HCT116 (cell line): ENCODE data around the gene ZNF536. TPM values are rescaled to one million over a fixed set of nuclear protein-coding genes. Genes with fewer than 3 reads are reported as not detected.

Experiments
- ATAC-seq: fragments of 200-7000 bp; cut with Tn5 transposase; 2 replicates; pipeline ENCODE4 v1.9.1; 2020; ENCODE audit warnings: mild to moderate bottlenecking, moderate library complexity
- BruUV-seq: library from RNA; stranded (reverse); fragments of 400-500 nt; replicated peaks from 2 replicates; lab custom pipeline; 2021; lab: Mats Ljungman, UMichigan
- CTCF ChIA-PET: fragments of 300-600 bp; sonication (Branson Sonifier 250); formaldehyde crosslinking; loops from one replicate; lab custom pipeline; 2021; ENCODE audit warnings: antibody characterized with exemption; lab: Charles Lee
- POLR2A ChIA-PET: fragments of 300-600, 350-600 bp; sonication (Branson Sonifier 250); formaldehyde crosslinking; loops from one replicate; lab custom pipeline; 2021; ENCODE audit warnings: antibody characterized with exemption; lab: Charles Lee
- RAD21 ChIA-PET, 2 experiments: fragments of 300-600 bp; sonication (Branson Sonifier 250); formaldehyde crosslinking; loops; one replicate each; lab custom pipeline; 2023; ENCODE audit warnings: low total read pairs in 2 of 2; ENCODE audit not compliant: uncharacterized antibody in 2 of 2, unreplicated experiment in 2 of 2, low non-redundant PET in 1 of 2; lab: Charles Lee
- DNase-seq: peaks from one replicate; pipeline ENCODE4 v3.0.0-alpha.2; 2010; ENCODE audit warnings: low read depth, low spot score
- H2AFZ ChIP-seq: fragments of 200-600 bp; shearing (Covaris generic), sonication (generic); 2 replicates; pipeline ENCODE4 v1.6.1; 2017; ENCODE audit warnings: low read depth, mixed run types, mixed read lengths, antibody characterized with exemption, low read length; ENCODE audit not compliant: poor library complexity, severe bottlenecking
- H3K27ac ChIP-seq: 2 replicates; pipeline ENCODE4 v1.5.1; 2012; ENCODE audit warnings: low read depth, low read length
- H3K27me3 ChIP-seq: fragments of 200-600 bp; sonication (generic); 2 replicates; pipeline ENCODE4 v1.6.1; 2016; ENCODE audit warnings: mixed run types, low read length, mixed read lengths; ENCODE audit not compliant: insufficient read depth
- H3K36me3 ChIP-seq, 2 experiments: fragments of 200-500 bp in 1 of 2; fragments of 200-600 bp in 1 of 2; sonication (Bioruptor generic) in 1 of 2; sonication (generic) in 1 of 2; 2 replicates each; pipeline versions ENCODE4 v1.5.1 to v1.6.1; 2014 to 2016; ENCODE audit warnings: low read length in 2 of 2, inconsistent platforms in 1 of 2, mixed read lengths in 1 of 2, mixed run types in 1 of 2; ENCODE audit not compliant: insufficient read depth in 2 of 2, control insufficient read depth in 1 of 2
- H3K4me1 ChIP-seq, 2 experiments: fragments of 200-600 bp in 1 of 2; sonication (generic) in 1 of 2; 2 replicates each; pipeline versions ENCODE4 v1.5.1 to v1.6.1; 2012 to 2017; ENCODE audit warnings: low read length in 2 of 2, inconsistent platforms in 1 of 2, mild to moderate bottlenecking in 1 of 2, mixed read lengths in 1 of 2, mixed run types in 1 of 2, moderate library complexity in 1 of 2; ENCODE audit not compliant: insufficient read depth in 2 of 2, control insufficient read depth in 1 of 2
- H3K4me2 ChIP-seq: fragments of 200-600 bp; sonication (generic); 2 replicates; pipeline ENCODE4 v1.6.1; 2017; ENCODE audit warnings: mixed run types, low read length, mixed read lengths
- H3K4me3 ChIP-seq, 2 experiments: fragments of 200-600 bp in 1 of 2; sonication (generic) in 1 of 2; replicated peaks in 1 of 2; 2 replicates each; pipeline ENCODE4 v1.5.1; 2011 to 2016; ENCODE audit warnings: low read length in 2 of 2, control low read depth in 1 of 2, low read depth in 1 of 2, mild to moderate bottlenecking in 1 of 2, mixed read lengths in 1 of 2, mixed run types in 1 of 2
- H3K79me2 ChIP-seq: fragments of 200-600 bp; sonication (generic); 2 replicates; pipeline ENCODE4 v1.6.1; 2017; ENCODE audit warnings: mild to moderate bottlenecking, mixed run types, low read length, moderate library complexity, mixed read lengths; ENCODE audit not compliant: insufficient read depth
- H3K9ac ChIP-seq: fragments of 200-600 bp; sonication (generic); 2 replicates; pipeline ENCODE4 v1.6.1; 2016; ENCODE audit warnings: low read length, mixed read lengths
- H3K9me2 ChIP-seq: fragments of 200-600 bp; sonication (generic), shearing (Covaris generic); 2 replicates; pipeline ENCODE4 v1.6.1; 2017; ENCODE audit warnings: mixed run types, mild to moderate bottlenecking, moderate library complexity; ENCODE audit not compliant: insufficient read depth
- H3K9me3 ChIP-seq, 2 experiments: fragments of 200-500 bp in 1 of 2; fragments of 200-600 bp in 1 of 2; sonication (Bioruptor generic) in 1 of 2; sonication (generic) in 1 of 2; 2 replicates each; pipeline ENCODE4 v1.6.1; 2014 to 2017; ENCODE audit warnings: low read length in 2 of 2, mixed read lengths in 2 of 2, inconsistent platforms in 1 of 2, low read depth in 1 of 2, mild to moderate bottlenecking in 1 of 2, mixed run types in 1 of 2, moderate library complexity in 1 of 2; ENCODE audit not compliant: control insufficient read depth in 1 of 2, insufficient read depth in 1 of 2
- H4K20me1 ChIP-seq: fragments of 200-600 bp; sonication (generic), shearing (Covaris generic); 2 replicates; pipeline ENCODE4 v1.6.1; 2017; ENCODE audit warnings: mixed run types, mild to moderate bottlenecking, moderate library complexity; ENCODE audit not compliant: insufficient read depth
- ATF3 ChIP-seq: IDR thresholded peaks from 2 replicates; pipeline ENCODE4 v1.6.1; 2012
- CBX3 ChIP-seq: IDR thresholded peaks from 2 replicates; pipeline ENCODE4 v1.6.1; 2012; ENCODE audit warnings: low read depth
- CTCF ChIP-seq, 3 experiments: fragments of 200-600 bp in 1 of 3; sonication (generic) in 1 of 3; IDR thresholded peaks in 2 of 3; conservative IDR thresholded peaks in 1 of 3; 2 replicates each; pipeline ENCODE4 v1.5.1; 2012 to 2017; ENCODE audit warnings: low read depth in 2 of 3, low read length in 2 of 3, antibody characterized with exemption in 1 of 3, borderline replicate concordance in 1 of 3, control low read depth in 1 of 3, mild to moderate bottlenecking in 1 of 3, mixed read lengths in 1 of 3, mixed run types in 1 of 3, moderate library complexity in 1 of 3; ENCODE audit not compliant: insufficient read depth in 1 of 3
- EGR1 ChIP-seq: IDR thresholded peaks from 2 replicates; pipeline ENCODE4 v1.6.1; 2012; ENCODE audit warnings: low read depth
- ELF1 ChIP-seq: IDR thresholded peaks from 2 replicates; pipeline ENCODE4 v1.6.1; 2012; ENCODE audit warnings: low read depth, borderline replicate concordance
- EZH2phosphoT487 ChIP-seq: fragments of 200-600 bp; IDR thresholded peaks from 2 replicates; pipeline ENCODE4 v1.6.1; 2018; ENCODE audit warnings: antibody characterized with exemption, borderline replicate concordance
- FOSL1 ChIP-seq: IDR thresholded peaks from 2 replicates; pipeline ENCODE4 v1.6.1; 2012; ENCODE audit warnings: low read depth
- JUND ChIP-seq: IDR thresholded peaks from 2 replicates; pipeline ENCODE4 v1.6.1; 2012
- POLR2A ChIP-seq: IDR thresholded peaks from 2 replicates; pipeline ENCODE4 v1.7.0; 2011; ENCODE audit warnings: borderline replicate concordance; ENCODE audit not compliant: insufficient read depth, insufficient read length; ENCODE audit errors: extremely low read depth
- RAD21 ChIP-seq: IDR thresholded peaks from 2 replicates; pipeline ENCODE4 v1.6.1; 2012; ENCODE audit warnings: low read depth, mild to moderate bottlenecking
- SP1 ChIP-seq: IDR thresholded peaks from 2 replicates; pipeline ENCODE4 v1.6.1; 2012; ENCODE audit warnings: low read depth
- TCF7L2 ChIP-seq: IDR thresholded peaks from 2 replicates; pipeline ENCODE4 v1.7.0; 2011; ENCODE audit warnings: borderline replicate concordance, inconsistent platforms; ENCODE audit not compliant: insufficient read depth, insufficient read length; ENCODE audit errors: extremely low read depth
- ZFX ChIP-seq: fragments of 450-650 bp; IDR thresholded peaks from 2 replicates; pipeline ENCODE4 v1.6.1; 2017
- ZNF274 ChIP-seq: fragments of 200-500 bp; sonication (Bioruptor generic); IDR thresholded peaks from 2 replicates; pipeline ENCODE4 v1.6.1; 2014; ENCODE audit warnings: mild to moderate bottlenecking, low read depth, low read length, inconsistent platforms
- intact Hi-C: fragments of 100-400 bp; cut with micrococcal nuclease; formaldehyde crosslinking; loops from 2 replicates; pipeline ENCODE4 v1.10.0; 2022
- total RNA-seq: library from RNA; stranded (reverse); gene quantifications from one replicate; pipeline ENCODE4 v1.2.1, GENCODE V29; 2021; ENCODE audit not compliant: unreplicated experiment

ZNF536 gene
- total RNA-seq, 1 experiment from 2014 or later, result not detected

- no peak overlapping the region for H3K4me3 ChIP-seq
- BruUV-seq, result no TSS peak
- peaks cover 6% of the 10 kb centered on the region; the same call in 1 of the 2 replicates for H3K27me3 ChIP-seq
- DNase-seq (no peak), ATAC-seq (no peak)
- no peak overlapping the region for H3K9ac ChIP-seq
- ChIA-PET POLR2A (no interaction called here), RAD21 (no interaction called here), CTCF (no interaction called here)
- H3K9me2 ChIP-seq, result no peaks in the 10 kb centered on the region
- no peak for TF ChIP-seq RAD21
- TF ChIP-seq EZH2phosphoT487, result no peak
- TF ChIP-seq TCF7L2, result no peak
- TF ChIP-seq EGR1, result no peak
- no peak for TF ChIP-seq CBX3
- no peak for TF ChIP-seq ZNF274
- no peak for TF ChIP-seq JUND
- TF ChIP-seq ELF1, result no peak
- no peak for TF ChIP-seq FOSL1
- TF ChIP-seq ATF3, result no peak
- no peak for TF ChIP-seq SP1
- no peak for TF ChIP-seq POLR2A
- no peak for TF ChIP-seq ZFX
- no peak for TF ChIP-seq CTCF (IDR thresholded peaks at IDR 0.05 in 2 of 3, conservative IDR thresholded peaks at IDR 0.05 in 1 of 3; ENCODE audit: borderline replicate concordance in 1 of 3, insufficient read depth in 1 of 3, low read depth in 2 of 3, low read length in 2 of 3)
- H3K9me3 ChIP-seq, result no peaks in the 10 kb centered on the region
- H3K36me3 ChIP-seq, result no peaks in the 10 kb centered on the region
- H2AFZ ChIP-seq, result no peak overlapping the region
- H3K4me2 ChIP-seq, result no peak overlapping the region
- H3K79me2 ChIP-seq, result no peaks in the 10 kb centered on the region
- H3K27ac ChIP-seq, result no peak overlapping the region
- no peaks in the 10 kb centered on the region for H4K20me1 ChIP-seq
- no peaks in the 10 kb centered on the region for H3K4me1 ChIP-seq
- intact Hi-C loops, result no loop called here
Measured at GRCh38 chr19:30546332-30546731, 174.1 kb downstream of the ZNF536 start.
